WERI-Rb-1 (cell line): ENCODE data around the gene MON1B.
A peak's percentile ranks its signal among the peaks of the same experiment; 100 is the strongest.

ENCODE experiments used
- DNase-seq: peaks from one replicate; pipeline ENCODE4 v3.0.0-alpha.2; 2020
- H3K27ac ChIP-seq: fragments of 250-450 bp; sonication (Bioruptor Pico); 2 replicates; pipeline ENCODE4 v1.5.1; 2020; ENCODE audit warnings: mild to moderate bottlenecking, moderate library complexity
- H3K27me3 ChIP-seq: fragments of 250-450 bp; sonication (Bioruptor Pico); 2 replicates; pipeline ENCODE4 v1.5.1; 2021; ENCODE audit warnings: mild to moderate bottlenecking, low read depth, moderate library complexity; ENCODE audit not compliant: insufficient read depth, severe bottlenecking
- H3K36me3 ChIP-seq: fragments of 250-450 bp; sonication (Bioruptor Pico); 2 replicates; pipeline ENCODE4 v1.5.1; 2020; ENCODE audit warnings: mild to moderate bottlenecking, moderate library complexity
- H3K4me3 ChIP-seq: 2 replicates; pipeline ENCODE4 v1.5.1; 2011; ENCODE audit warnings: low read depth, mild to moderate bottlenecking, control low read depth, low read length
- H3K9me3 ChIP-seq: fragments of 250-450 bp; sonication (Bioruptor Pico); 2 replicates; pipeline ENCODE4 v1.5.1; 2021; ENCODE audit warnings: mild to moderate bottlenecking, moderate library complexity; ENCODE audit not compliant: severe bottlenecking
- CTCF ChIP-seq: IDR thresholded peaks from 2 replicates; pipeline ENCODE4 v1.5.1; 2011; ENCODE audit warnings: low read depth, mild to moderate bottlenecking, control low read depth, inconsistent platforms, low read length

MON1B gene

DNA sequence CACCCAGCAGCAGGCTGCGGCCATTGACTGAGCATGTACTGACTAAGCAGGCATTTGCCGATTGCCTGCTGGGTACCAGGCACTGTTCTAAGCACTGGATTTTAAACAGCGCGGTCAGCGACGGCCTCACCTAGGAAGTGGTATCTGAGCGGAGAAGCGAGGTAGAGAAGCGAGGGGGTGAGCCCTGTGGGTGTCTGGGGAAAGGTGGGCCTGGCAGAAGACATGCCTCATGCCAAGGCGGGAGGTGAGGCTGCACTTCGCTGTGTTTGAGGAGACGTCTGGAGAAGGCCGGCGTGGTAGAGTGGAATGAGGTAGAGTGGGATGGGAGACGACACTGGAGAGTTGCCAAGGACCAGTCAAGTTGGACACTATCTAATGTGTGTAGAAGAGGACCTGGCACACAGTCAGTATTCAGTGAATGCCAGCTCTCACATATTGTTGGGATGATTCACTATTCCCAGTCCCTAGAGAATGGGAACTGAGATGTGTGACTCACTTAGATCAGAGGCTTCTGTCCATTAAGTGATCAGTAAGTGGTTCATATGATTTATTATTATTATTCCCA, 22.6 kb downstream of the MON1B start:
- no peak overlapping the region for H3K27ac ChIP-seq
- DNase-seq = no peak
- TF ChIP-seq CTCF = no peak
- H3K27me3 ChIP-seq = no peaks in the 10 kb centered on the region
- no peak overlapping the region for H3K4me3 ChIP-seq
- H3K36me3 ChIP-seq = peaks cover 9% of the 10 kb centered on the region
- H3K9me3 ChIP-seq = no peaks in the 10 kb centered on the region

DNA sequence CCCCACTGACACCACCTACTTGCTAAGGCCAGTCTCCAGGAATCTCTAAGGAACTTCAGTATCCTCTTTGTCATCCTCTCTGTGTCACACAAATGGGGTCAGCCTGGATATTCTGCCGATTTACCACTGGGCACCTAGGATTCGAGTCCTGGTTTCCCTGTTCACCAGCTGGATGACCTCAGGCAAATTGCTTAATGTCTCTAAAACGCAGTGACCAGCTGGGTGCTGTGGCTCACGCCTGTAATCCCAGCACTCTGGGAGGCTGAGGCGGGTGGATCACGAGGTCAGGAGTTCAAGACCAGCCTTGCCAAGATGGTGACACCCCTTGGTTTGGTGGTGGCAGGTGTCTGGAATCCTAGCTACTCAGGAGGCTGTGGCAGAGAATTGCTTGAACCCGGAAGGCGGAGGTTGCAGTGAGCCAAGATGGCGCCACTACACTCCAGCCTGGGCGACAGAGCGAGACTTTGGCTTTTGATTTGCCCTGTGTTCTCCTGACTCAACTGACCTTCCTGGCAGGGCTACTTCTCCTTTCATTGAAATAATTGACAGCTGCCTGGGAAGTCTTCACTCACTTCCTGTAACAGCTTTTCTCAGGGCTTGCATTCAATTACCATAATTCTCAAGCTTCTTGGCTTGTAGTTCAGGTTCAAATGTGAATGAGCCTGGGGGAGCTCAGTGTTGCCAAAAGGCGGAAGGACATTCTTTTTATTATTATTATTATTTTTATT, 23.6 kb downstream of the MON1B start:
- no peak for TF ChIP-seq CTCF
- Histone ChIP-seq H3K36me3 (peaks cover 9% of the 10 kb centered on the region), H3K27me3 (no peaks in the 10 kb centered on the region), H3K4me3 (no peak overlapping the region), H3K9me3 (no peaks in the 10 kb centered on the region), H3K27ac (no peak overlapping the region)
- DNase-seq = no peak

- Histone ChIP-seq H3K4me3 (no peak overlapping the region), H3K36me3 (peaks cover 3% of the 10 kb centered on the region; the same call in 1 of the 2 replicates), H3K27me3 (no peaks in the 10 kb centered on the region), H3K27ac (no peak overlapping the region), H3K9me3 (no peaks in the 10 kb centered on the region)
- DNase-seq = no peak
- TF ChIP-seq CTCF = no peak
Measured at GRCh38 chr16:77219437-77219836, 28.4 kb downstream of the MON1B start.

DNA sequence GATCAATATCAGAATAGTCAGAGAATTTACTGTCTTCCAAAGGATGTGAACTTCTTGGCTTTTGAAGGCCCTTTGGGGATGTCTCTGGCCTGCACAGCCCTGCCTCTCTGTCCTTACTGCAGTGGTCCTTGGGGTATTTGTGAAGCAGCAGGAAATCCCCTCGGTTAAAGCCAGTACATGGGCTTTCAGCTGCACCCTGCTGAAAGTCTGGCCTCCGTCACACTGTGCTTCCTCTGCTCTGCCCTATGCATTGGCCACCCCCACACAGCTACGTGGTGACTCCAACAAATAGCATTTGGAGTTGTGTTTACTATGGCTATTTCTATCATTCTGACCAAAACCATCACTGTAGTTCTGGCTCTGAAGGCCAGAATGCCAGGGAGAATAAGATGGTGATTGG, 29.4 kb downstream of the MON1B start:
- Histone ChIP-seq H3K27ac (no peak overlapping the region), H3K27me3 (no peaks in the 10 kb centered on the region), H3K4me3 (no peak overlapping the region), H3K36me3 (0 out of 2 replicates have a peak, but pooled peaks cover 3% of the 10 kb centered on the region), H3K9me3 (no peaks in the 10 kb centered on the region)
- TF ChIP-seq CTCF = no peak
- DNase-seq = no peak

DNA sequence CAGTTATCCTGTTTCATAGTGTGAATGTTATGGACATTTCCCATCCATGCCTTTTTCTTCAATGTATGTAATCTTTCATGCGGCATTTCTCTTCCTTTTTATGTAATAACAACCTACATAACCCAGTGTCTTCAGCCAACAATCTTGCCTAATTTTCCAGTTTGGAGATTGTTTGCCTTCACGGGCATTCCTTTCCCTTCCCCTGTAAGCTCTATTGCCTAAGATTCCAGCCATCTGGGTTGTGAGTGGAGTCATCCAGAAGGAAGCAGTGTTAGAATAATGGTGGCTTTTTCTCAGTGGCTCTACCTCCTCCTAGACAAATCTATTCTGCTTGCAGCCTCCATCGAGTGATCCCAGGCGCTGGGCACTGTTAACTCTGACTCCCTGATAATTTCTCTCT, 30.5 kb downstream of the MON1B start:
- TF ChIP-seq CTCF = no peak
- no peak for DNase-seq
- Histone ChIP-seq H3K27ac (no peak overlapping the region), H3K36me3 (no peaks in the 10 kb centered on the region), H3K9me3 (no peaks in the 10 kb centered on the region), H3K27me3 (no peaks in the 10 kb centered on the region), H3K4me3 (no peak overlapping the region)

- DNase-seq = peak; percentile 60
- no peak overlapping the region for H3K27ac ChIP-seq
- H3K27me3 ChIP-seq = no peaks in the 10 kb centered on the region
- no peaks in the 10 kb centered on the region for H3K9me3 ChIP-seq
- H3K36me3 ChIP-seq = no peaks in the 10 kb centered on the region
- TF ChIP-seq CTCF = peak; percentile 71
- H3K4me3 ChIP-seq = no peak overlapping the region
Measured at GRCh38 chr16:77223184-77223583, 32.2 kb downstream of the MON1B start.
